ENCODE data around the gene TAS1R3. TPM values are rescaled to one million over a fixed set of nuclear protein-coding genes. Genes with fewer than 3 reads are reported as not detected.

Gene TAS1R3
- total and polyA plus RNA-seq, 10 of the 15 experiments (the other 5 are each of a cell fraction or from before 2014, with no cell fraction given), result 0.04 to 0.51 (median 0.08) TPM; not detected in 3

DNA sequence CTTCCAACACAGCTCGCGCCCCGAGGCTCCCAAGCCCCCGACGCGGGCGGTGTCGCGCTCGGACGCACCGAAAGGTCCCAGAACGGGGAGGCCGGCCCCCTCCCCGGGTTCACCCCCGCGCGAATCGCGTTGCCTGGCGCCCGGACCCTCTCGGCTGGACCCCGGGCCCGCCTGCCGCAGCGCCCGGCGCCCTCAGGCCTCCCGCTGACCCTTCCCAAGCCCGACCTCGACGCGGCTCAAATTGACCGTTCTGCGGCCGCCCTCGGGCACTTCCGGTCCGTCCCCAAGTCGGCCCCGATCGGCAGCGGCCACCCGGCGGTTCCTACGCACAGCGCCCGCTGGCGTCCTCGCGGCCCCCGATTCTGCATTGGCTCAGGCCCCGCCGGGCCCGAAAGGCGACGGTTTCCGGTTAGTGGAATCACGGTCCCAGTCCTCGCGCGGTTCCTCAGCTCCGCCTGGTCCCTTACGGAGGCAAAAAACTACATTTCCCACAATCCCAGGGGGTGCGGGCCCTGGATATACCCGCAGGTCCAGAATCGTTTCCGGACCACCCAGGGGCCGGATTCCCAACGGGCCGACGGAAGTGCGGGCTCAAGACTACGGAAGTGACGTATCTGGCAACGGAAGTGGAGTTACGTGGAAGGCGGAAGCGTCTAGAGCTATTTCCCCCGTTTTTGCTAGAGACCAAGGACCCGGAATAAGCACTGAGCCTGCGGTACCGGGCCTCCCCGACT is 44.0 kb downstream of the TAS1R3 start, which contains the start of gene AURKAIP1 (continued):
- TF ChIP-seq SIN3A (IDR thresholded peaks at IDR 0.05; ENCODE audit: low read depth, low read length) (peak; percentile 88; the same call in 1 of the 2 replicates), SUZ12 (IDR thresholded peaks at IDR 0.05; ENCODE audit: unreplicated experiment) (no peak), YBX1 (IDR thresholded peaks at IDR 0.05) (no peak), CHD4 (IDR thresholded peaks at IDR 0.05) (no peak), SUPT20H (IDR thresholded peaks at IDR 0.05; ENCODE audit: borderline replicate concordance, control insufficient read depth, low read depth, low read length) (no peak), ESRRA (IDR thresholded peaks at IDR 0.05; ENCODE audit: low read length) (no peak; the same call in 1 of the 2 replicates), ZNF217 (IDR thresholded peaks at IDR 0.05) (0 out of 2 replicates have a peak, but pooled peaks have one; percentile 27), HCFC1 (IDR thresholded peaks at IDR 0.05; ENCODE audit: low read length) (peak; percentile 98), NR2C2 (IDR thresholded peaks at IDR 0.05; ENCODE audit: borderline replicate concordance, control insufficient read depth, insufficient read length, low read depth) (no peak), STAT3 (IDR thresholded peaks at IDR 0.05; ENCODE audit: low read depth, low read length) (no peak), RUNX3 (IDR thresholded peaks at IDR 0.05; ENCODE audit: low read length) (peak; percentile 83), POU2F2 (IDR thresholded peaks at IDR 0.05; ENCODE audit: borderline replicate concordance, low read depth, low read length) (peak; percentile 67; the same call in 2 of the 3 replicates), SMAD1 (IDR thresholded peaks at IDR 0.05; ENCODE audit: low read depth, partially characterized antibody) (peak; percentile 83), RB1 (IDR thresholded peaks at IDR 0.05; ENCODE audit: borderline replicate concordance) (peak; percentile 99), CBFB (IDR thresholded peaks at IDR 0.05; ENCODE audit: low read depth) (peak; percentile 83), PAX8 (IDR thresholded peaks at IDR 0.05) (no peak), FOXK2 (IDR thresholded peaks at IDR 0.05) (peak; percentile 64), EGR1 (IDR thresholded peaks at IDR 0.05; ENCODE audit: borderline replicate concordance in 1 of 2, low read depth in 2 of 2, low read length in 2 of 2) (peak; percentile 82 to 97), TBL1XR1 (IDR thresholded peaks at IDR 0.05; ENCODE audit: low read depth, low read length) (peak; percentile 32; the same call in 1 of the 2 replicates), RAD51 (IDR thresholded peaks at IDR 0.05) (no peak), NFYB (IDR thresholded peaks at IDR 0.05; ENCODE audit: insufficient read depth, low read depth, low read length) (no peak), EED (IDR thresholded peaks at IDR 0.05; ENCODE audit: low read depth) (no peak)
- TF ChIP-seq, protein P1, sequence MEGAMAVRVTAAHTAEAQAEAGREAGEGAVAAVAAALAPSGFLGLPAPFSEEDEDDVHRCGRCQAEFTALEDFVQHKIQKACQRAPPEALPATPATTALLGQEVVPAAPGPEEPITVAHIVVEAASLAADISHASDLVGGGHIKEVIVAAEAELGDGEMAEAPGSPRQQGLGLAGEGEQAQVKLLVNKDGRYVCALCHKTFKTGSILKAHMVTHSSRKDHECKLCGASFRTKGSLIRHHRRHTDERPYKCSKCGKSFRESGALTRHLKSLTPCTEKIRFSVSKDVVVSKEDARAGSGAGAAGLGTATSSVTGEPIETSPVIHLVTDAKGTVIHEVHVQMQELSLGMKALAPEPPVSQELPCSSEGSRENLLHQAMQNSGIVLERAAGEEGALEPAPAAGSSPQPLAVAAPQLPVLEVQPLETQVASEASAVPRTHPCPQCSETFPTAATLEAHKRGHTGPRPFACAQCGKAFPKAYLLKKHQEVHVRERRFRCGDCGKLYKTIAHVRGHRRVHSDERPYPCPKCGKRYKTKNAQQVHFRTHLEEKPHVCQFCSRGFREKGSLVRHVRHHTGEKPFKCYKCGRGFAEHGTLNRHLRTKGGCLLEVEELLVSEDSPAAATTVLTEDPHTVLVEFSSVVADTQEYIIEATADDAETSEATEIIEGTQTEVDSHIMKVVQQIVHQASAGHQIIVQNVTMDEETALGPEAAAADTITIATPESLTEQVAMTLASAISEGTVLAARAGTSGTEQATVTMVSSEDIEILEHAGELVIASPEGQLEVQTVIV (IDR thresholded peaks at IDR 0.05; ENCODE audit: borderline replicate concordance, partially characterized antibody), result peak; percentile 81
- TF ChIP-seq, protein P2, sequence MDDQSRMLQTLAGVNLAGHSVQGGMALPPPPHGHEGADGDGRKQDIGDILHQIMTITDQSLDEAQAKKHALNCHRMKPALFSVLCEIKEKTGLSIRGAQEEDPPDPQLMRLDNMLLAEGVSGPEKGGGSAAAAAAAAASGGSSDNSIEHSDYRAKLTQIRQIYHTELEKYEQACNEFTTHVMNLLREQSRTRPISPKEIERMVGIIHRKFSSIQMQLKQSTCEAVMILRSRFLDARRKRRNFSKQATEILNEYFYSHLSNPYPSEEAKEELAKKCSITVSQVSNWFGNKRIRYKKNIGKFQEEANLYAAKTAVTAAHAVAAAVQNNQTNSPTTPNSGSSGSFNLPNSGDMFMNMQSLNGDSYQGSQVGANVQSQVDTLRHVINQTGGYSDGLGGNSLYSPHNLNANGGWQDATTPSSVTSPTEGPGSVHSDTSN (IDR thresholded peaks at IDR 0.05; ENCODE audit: insufficient replicate concordance, low read depth, low read length), result no peak
- TF ChIP-seq, protein P3, sequence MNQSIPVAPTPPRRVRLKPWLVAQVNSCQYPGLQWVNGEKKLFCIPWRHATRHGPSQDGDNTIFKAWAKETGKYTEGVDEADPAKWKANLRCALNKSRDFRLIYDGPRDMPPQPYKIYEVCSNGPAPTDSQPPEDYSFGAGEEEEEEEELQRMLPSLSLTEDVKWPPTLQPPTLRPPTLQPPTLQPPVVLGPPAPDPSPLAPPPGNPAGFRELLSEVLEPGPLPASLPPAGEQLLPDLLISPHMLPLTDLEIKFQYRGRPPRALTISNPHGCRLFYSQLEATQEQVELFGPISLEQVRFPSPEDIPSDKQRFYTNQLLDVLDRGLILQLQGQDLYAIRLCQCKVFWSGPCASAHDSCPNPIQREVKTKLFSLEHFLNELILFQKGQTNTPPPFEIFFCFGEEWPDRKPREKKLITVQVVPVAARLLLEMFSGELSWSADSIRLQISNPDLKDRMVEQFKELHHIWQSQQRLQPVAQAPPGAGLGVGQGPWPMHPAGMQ (IDR thresholded peaks at IDR 0.05; ENCODE audit: borderline replicate concordance), result peak; percentile 77

Data from GM12878 (cell line).